NCI-H82 treated with DMSO at 0.1 percent for 48 hours (cell line): ENCODE measurements around the gene CXCL5.
"Not testable (repeated sequence)": the region's sequence is repeated elsewhere in the genome, so short reads cannot be mapped to it uniquely, and the experiment has no call there.

Experiments used
- DNase-seq: peaks from one replicate; lab custom pipeline; 2025; ENCODE audit not compliant: unreplicated experiment; lab: John Stamatoyannopoulos, UW

CXCL5 gene

GRCh38 chr4:74015126-74015780 is 16.8 kb upstream of the CXCL5 start:
- no peak for DNase-seq

- no peak for DNase-seq
These were observed 15.9 kb upstream of the CXCL5 start for GRCh38 chr4:74014332-74014731.

- no peak for DNase-seq
These were observed 14.8 kb upstream of the CXCL5 start for GRCh38 chr4:74013264-74013663.

- no peak for DNase-seq
These were observed 13.7 kb upstream of the CXCL5 start for GRCh38 chr4:74012130-74012529.

GRCh38 chr4:74009307-74009706 is 10.8 kb upstream of the CXCL5 start:
- no peak for DNase-seq

GRCh38 chr4:74006009-74006476 is 7.6 kb upstream of the CXCL5 start:
- DNase-seq = no peak

- no peak for DNase-seq
These were observed 7.1 kb upstream of the CXCL5 start for GRCh38 chr4:74005528-74005927.

GRCh38 chr4:74004668-74005067 is 6.2 kb upstream of the CXCL5 start:
- DNase-seq = no peak

GRCh38 chr4:74000301-74000700 is 1.8 kb upstream of the CXCL5 start:
- DNase-seq = no peak

GRCh38 chr4:73992050-73992449 is 6.4 kb downstream of the CXCL5 start:
- DNase-seq = no peak

- no peak for DNase-seq
These were observed 6.8 kb downstream of the CXCL5 start for GRCh38 chr4:73991742-73992000.

GRCh38 chr4:73990988-73991741 is 7.3 kb downstream of the CXCL5 start:
- no peak for DNase-seq

- no peak for DNase-seq
These were observed 8.5 kb downstream of the CXCL5 start for GRCh38 chr4:73989928-73990327.

- no peak for DNase-seq
These were observed 9.4 kb downstream of the CXCL5 start for GRCh38 chr4:73989031-73989430.

GRCh38 chr4:73988061-73988460 is 10.4 kb downstream of the CXCL5 start, which contains the start of gene PPBP:
TSS of gene PPBP (minus strand) at chr4:73988190. CDS start at chr4:73988103, 87 bp downstream.
- DNase-seq = no peak

- no peak for DNase-seq
These were observed 13.0 kb downstream of the CXCL5 start for GRCh38 chr4:73985528-73985852.

GRCh38 chr4:73984736-73985527 is 13.5 kb downstream of the CXCL5 start:
- no peak for DNase-seq

GRCh38 chr4:73981175-73981574 is 17.3 kb downstream of the CXCL5 start:
- not testable (repeated sequence) for DNase-seq

- no peak for DNase-seq
These were observed 19.0 kb downstream of the CXCL5 start for GRCh38 chr4:73979407-73979957.

- no peak for DNase-seq
These were observed 19.6 kb downstream of the CXCL5 start for GRCh38 chr4:73978886-73979285.

GRCh38 chr4:73976716-73977115 is 21.8 kb downstream of the CXCL5 start:
- DNase-seq = no peak

- DNase-seq = no peak
These were observed 22.3 kb downstream of the CXCL5 start for GRCh38 chr4:73976217-73976616.
